Measurements from ENCODE around the gene CDSN.
"Not testable (repeated sequence)": the region's sequence is repeated elsewhere in the genome, so short reads cannot be mapped to it uniquely, and the experiment has no call there.

DNA sequence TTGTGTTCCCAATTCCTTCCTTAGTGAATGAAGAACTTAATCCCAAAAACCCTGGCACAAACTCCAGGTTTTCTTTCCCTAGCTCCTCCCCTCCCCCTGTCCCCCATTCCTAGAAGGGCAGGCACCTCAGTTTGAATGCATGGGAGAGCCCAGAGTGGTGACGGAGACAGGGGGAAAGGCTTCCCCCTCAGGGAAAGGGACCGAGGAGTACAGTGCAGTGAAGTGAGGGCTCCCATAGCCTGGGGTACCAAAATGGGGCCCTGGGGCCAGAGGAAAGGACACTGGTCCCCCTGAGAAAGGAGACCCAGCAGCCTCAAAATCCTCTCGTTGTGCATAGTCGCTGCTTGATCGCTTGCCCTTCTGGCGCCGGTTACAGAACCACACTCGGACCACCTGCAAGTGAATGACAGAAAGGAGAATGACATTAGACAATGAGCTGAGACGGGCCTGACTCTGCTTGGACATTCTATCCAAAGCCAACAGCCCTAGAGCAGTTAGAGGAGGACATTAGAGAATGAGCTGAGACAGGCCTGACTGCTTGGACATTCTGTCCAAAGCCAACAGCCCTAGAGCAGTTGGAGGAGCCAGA is 44.3 kb upstream of the CDSN start:
- TF ChIP-seq EP300, POLR2A, POLR2AphosphoS5 (IDR thresholded peaks at IDR 0.05): not testable (repeated sequence)
- TF ChIP-seq, protein P1, sequence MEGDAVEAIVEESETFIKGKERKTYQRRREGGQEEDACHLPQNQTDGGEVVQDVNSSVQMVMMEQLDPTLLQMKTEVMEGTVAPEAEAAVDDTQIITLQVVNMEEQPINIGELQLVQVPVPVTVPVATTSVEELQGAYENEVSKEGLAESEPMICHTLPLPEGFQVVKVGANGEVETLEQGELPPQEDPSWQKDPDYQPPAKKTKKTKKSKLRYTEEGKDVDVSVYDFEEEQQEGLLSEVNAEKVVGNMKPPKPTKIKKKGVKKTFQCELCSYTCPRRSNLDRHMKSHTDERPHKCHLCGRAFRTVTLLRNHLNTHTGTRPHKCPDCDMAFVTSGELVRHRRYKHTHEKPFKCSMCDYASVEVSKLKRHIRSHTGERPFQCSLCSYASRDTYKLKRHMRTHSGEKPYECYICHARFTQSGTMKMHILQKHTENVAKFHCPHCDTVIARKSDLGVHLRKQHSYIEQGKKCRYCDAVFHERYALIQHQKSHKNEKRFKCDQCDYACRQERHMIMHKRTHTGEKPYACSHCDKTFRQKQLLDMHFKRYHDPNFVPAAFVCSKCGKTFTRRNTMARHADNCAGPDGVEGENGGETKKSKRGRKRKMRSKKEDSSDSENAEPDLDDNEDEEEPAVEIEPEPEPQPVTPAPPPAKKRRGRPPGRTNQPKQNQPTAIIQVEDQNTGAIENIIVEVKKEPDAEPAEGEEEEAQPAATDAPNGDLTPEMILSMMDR (IDR thresholded peaks at IDR 0.05) = not testable (repeated sequence)

Data from gastroesophageal sphincter (tissue), 3 donors.